GOT3 (cell line): Measurements from ENCODE around the gene HCST.
"Not testable (repeated sequence)": the region's sequence is repeated elsewhere in the genome, so short reads cannot be mapped to it uniquely, and the experiment has no call there.

ENCODE experiments used
- DNase-seq: peaks from one replicate; lab custom pipeline; 2025; ENCODE audit warnings: mixed read lengths; lab: John Stamatoyannopoulos, UW

Gene HCST, protein sequence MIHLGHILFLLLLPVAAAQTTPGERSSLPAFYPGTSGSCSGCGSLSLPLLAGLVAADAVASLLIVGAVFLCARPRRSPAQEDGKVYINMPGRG

DNA sequence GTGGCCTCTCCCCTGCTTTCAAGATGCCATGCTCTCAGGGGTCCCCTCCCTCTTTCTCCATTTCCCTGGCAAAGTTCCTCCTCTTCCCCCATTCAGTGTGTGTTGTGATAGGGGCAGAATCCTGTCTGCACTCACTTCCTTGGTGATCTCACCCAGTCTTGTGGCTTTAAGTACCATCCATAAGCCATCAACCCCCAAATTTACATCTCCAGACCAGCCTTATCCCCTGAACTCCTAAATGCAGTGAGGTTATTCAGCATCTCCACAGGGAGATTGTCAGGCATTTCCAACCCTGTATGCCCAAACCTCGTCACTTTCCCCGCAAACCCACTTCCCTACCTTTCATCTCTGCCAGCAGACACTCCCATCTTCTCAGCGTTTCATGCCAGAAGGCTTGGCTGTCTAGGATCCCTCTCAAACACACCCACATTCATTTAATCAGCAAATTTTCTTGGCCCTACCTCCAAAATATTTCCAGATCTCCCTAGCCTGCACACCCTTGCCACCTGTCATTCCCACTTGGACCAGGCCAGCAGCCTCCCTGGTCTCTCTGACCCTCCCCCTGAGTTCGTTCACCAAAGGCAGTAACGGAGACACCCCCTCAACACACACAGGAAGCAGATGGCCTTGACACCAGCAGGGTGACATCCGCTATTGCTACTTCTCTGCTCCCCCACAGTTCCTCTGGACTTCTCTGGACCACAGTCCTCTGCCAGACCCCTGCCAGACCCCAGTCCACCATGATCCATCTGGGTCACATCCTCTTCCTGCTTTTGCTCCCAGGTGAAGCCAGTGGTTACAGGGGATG is at the start of gene HCST:
HCST (plus strand) TSS at position 676 of the 808 bp plus-strand sequence; CDS start at position 741, 65 bp downstream.
- no peak for DNase-seq

DNA sequence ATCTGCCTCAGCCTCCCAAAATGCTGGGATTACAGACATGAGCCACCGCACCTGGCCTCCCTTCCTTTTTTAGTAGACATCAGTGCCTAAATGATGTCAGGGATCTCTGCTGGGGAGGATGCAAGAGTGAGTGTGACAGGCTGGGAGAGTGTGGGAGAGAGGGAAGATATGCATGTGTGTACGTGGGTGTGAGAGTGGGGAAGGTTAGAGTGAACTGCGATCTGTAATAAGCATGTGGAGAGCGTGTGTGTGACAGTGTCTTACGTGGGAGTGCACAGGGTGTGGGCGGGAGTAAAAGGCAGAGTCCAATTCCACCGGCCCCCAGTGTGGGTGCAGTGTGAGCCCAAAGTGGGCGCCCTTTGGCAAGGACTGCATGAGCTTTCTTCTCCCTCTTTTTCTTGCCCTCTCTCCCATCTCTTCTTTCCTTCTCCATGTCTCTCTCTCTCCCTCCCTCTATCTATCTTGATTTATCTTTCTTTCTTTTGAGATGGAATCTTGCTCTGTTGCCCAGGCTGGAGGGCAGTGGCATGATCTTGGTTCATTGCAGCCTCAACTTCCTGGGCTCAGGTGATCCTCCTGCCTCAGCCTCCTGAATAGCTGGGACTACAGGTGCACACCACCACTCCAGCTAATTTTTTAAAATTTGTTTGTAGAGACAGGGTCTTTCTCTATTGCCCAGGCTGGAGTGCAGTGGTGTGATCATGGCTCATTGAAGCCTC is 49.1 kb upstream of the HCST start:
- DNase-seq, result no peak

DNA sequence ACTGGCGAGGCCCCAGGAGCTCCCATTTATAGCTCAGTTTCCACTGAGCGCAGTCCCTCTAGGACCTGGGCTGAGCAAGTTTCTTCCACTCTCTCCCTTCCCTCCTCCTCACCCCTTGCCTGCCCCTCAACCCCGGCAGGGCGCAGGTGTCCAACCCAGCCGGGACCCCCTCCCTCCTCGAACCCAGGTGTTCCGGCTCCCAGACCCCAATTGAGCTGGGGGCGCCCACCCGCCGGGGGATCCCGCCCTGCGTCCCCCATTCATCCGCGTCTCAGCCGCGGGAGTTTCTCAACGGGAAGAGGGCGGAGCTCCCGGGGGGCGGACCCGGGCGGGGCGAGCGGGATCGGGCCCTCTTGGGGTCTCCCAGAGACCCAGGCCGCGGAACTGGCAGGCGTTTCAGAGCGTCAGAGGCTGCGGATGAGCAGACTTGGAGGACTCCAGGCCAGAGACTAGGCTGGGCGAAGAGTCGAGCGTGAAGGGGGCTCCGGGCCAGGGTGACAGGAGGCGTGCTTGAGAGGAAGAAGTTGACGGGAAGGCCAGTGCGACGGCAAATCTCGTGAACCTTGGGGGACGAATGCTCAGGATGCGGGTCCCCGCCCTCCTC is 45.7 kb upstream of the HCST start, which contains the start of gene KIRREL2:
KIRREL2 (plus strand) TSS at position 366 of the 604 bp plus-strand sequence; CDS start at position 575, 209 bp downstream.
- no peak for DNase-seq

DNA sequence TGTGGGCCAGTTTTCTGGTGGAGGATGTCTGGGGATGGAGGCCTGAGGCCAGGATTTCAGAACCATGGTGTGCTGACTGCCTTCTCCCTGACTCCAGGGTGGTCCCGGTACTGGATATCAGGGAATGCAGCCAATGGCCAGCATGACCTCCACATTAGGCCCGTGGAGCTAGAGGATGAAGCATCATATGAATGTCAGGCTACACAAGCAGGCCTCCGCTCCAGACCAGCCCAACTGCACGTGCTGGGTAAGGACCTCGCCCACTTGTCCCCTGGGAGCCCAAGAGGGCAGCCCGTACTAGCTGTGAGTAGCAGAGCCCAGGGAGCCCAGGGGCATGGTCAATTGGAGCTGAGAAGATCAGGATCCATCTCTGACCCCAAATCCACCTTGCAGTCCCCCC is 44.0 kb upstream of the HCST start:
- no peak for DNase-seq

DNA sequence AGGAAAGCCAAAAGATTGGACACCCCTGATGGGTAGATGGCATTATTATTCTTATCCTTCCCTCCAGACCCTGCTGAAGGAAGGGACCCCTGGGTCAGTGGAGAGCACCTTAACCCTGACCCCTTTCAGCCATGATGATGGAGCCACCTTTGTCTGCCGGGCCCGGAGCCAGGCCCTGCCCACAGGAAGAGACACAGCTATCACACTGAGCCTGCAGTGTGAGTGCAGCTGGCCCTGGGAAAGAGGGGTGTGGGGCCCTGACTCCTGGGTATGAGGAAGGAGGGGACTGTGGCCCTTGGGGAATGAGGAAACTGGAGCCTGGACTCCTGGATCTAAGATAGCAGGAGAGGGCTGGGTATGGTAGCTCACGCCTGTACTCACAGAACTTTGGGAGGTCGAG is 42.9 kb upstream of the HCST start:
- no peak for DNase-seq

DNA sequence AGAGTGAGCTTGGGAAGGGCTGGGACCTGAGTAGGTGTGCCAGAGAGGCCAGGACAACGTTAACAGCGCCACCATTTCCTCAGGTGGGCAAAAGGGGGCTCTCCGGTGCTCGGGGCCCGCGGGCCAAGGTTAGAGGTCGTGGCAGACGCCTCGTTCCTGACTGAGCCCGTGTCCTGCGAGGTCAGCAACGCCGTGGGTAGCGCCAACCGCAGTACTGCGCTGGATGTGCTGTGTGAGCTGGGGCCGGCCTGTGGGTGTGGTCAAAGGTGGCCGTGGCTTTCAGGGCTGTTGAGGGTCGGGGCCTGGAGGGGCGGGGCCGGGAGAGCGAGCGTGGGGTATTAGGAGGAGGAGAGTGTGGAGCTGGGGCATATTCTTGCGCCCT is 41.9 kb upstream of the HCST start:
- no peak for DNase-seq

DNA sequence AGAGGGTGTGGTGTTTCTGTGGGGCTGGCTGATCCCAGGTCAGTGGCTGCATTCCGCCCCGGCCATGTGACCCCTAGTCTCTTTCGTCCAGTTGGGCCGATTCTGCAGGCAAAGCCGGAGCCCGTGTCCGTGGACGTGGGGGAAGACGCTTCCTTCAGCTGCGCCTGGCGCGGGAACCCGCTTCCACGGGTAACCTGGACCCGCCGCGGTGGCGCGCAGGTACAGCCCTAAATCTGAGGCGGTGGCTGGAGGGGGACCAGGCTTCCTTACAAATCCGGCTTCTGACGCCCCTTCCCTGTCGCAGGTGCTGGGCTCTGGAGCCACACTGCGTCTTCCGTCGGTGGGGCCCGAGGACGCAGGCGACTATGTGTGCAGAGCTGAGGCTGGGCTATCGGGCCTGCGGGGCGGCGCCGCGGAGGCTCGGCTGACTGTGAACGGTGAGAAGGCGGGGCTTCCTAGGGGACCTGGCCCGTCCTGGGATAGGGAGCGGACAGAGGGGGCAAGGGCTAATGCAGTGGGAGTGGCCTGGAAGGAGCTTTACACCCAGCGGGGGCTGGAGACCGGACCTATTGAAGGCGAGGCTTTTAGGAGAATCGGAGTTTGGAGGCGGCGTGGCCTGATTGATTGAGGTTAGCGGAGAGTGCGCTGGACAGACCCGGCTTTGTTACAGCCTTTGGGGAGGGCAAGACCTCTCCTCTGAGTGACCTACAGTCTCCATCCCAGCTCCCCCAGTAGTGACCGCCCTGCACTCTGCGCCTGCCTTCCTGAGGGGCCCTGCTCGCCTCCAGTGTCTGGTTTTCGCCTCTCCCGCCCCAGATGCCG is 41.3 kb upstream of the HCST start:
- no peak for DNase-seq

DNA sequence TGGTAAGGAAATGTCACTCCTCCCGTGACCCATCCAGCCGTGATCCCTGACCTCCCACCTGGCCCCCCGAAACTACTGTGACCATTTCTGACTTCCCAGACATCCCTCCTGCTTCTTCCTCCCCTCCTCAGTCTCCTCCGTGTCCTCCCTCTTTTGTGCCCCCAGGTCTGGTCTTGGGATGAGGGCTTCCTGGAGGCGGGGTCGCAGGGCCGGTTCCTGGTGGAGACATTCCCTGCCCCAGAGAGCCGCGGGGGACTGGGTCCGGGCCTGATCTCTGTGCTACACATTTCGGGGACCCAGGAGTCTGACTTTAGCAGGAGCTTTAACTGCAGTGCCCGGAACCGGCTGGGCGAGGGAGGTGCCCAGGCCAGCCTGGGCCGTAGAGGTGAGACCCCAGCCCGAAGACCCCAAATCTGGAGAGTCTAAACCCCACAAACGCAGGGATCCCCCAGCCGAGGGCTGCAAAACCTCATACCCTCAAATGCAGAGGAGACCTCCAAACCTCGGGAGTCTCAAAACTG is 40.6 kb upstream of the HCST start:
- no peak for DNase-seq

DNA sequence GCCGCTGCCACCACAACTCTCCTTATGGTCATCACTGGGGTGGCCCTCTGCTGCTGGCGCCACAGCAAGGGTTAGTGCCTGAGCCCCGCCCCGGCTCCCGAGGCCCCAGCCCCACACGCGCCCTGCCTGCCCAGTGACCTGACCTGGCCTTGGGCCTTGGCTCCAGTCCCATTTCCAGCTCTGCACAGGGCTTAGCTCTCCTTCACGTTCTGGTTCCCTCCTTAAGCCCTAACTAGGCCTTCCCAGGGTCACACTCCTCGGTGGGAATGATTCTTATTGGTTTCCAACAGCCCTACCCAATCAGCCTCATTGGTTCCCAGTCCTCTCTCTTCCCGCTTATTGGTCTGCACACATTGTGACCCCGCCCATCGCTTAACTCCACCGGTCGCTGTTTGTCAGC is 39.8 kb upstream of the HCST start:
- DNase-seq, result no peak

DNA sequence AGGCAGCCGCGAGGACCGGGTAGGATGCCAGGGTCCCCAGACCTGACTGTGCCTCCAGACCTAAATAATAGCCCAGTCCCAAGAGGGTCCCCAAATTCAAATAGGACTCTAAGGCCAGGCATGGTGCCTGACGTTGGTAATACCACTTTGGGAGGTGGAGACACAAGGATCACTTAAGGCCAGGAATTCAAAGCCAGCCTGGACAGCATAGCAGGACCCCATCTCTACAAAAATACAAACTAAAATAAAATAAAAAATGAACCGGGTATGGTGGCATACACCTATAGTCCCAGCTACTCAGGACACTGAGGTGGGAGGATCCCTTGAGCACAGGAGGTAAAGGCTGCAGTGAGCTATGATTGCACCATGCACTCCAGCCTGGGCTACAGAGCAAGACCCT is 39.3 kb upstream of the HCST start:
- DNase-seq, result no peak

DNA sequence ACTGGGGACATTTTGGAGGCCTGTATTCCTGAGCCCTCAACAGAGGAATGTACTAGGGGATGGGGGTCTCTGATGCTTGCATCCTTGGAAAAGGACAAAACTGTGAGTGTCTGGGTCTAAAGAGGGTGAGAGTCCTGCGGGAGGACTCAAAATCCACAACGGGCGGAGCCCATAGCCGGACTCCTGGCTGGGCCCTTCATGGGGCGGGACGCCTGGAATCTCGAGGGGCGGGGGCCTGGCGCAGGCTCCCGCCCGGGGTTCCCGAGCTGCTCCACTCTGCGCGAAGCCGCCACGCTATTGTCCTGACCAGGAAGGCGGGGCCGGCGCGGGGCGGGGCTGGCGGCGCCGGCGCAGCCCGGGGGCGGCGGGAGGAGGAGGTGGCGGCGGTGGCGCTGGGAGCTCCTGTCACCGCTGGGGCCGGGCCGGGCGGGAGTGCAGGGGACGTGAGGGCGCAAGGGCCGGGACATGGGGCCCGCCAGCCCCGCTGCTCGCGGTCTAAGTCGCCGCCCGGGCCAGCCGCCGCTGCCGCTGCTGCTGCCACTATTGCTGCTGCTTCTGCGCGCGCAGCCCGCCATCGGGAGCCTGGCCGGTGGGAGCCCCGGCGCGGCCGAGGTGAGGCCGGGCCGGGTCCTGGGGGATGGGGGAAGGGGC is 34.0 kb upstream of the HCST start, which contains the start of gene APLP1:
APLP1 (plus strand) TSS at position 403 of the 651 bp plus-strand sequence; CDS start at position 466, 63 bp downstream.
- DNase-seq, result no peak

DNA sequence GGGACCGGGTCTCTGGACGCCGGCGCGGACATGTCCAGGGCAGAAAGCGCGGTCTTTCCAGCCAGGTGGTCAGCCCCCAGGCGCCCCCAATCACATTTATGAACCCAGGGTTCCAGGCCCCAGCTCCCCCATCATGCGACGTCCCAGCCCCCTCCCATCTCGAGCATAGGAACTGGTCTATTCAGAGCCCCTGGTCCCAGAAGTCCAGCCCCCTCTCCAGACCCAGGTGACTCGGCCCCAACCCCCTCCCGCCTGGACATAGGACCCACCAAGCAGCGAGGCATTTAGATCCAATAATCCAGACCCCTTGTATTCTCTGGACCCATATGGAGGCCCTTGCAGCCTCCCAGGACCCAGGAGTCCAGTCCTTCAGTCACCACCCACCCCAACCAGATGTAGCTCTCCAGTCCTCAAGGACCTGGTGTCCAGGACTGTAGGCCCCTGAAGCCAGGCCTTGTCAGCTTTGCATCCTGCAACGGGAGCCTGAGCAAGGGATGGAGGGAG is 33.5 kb upstream of the HCST start:
- no peak for DNase-seq

DNA sequence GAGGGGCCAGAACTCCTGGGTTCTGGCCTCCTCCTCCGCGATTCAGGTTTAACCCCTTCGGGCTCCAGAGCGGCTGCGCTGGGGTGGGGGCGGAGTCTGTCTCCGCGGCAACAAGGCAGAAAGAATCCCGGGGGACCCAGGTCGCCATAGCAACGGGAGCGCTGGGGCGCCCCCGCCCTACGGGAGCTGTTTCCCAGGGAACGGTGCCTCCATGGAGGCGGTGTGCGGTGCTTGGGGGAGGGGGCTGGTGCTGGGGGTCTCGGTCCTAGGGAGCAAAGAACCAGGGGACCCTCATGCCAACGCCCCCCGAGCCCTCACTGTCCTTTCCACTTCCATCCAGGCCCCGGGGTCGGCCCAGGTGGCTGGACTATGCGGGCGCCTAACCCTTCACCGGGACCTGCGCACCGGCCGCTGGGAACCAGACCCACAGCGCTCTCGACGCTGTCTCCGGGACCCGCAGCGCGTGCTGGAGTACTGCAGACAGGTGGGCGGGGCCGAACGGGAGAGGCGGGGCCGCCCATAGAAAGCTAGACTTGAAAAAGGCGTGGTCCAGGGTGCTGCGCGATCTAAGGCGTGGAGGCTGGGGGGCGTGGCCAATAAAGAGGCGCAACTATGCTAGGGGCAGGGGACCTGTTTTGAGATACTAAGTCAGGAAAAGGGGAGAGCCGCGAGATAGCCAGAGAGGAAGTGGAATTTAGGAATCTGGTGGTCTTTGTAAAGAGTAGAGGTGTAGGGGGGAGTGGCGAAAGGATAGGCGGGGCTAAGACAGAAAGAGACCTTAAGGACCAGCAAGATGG is 32.8 kb upstream of the HCST start:
- no peak for DNase-seq

DNA sequence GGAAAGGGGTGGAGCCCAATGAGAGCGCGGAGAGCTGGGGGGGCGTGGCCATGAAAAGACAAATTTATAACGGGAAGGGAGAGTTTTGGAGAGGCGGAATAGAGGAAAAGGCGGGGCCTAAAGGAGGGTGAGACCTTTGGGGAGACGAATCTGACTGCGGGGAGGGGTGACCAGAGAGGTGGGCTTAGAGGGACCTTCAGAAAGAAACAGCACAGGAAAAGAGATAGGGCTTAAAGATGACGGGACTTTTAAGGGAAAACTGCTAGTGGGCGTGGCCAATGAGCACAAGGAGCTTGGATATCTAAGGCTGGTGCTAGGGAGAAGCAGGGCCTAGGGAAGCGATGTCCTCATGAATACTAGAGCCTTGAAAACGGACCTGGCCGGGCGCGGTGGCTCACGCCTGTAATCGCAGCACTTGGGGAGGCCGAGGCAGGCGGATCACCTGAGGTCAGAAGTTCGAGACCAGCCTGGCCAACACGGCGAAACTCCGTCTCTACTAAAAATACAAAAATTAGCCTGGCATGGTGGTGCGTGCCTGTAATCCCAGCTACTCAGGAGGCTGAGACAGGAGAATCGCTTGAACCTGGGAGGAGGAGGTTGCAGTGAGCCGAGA is 32.1 kb upstream of the HCST start:
- not testable (repeated sequence) for DNase-seq

DNA sequence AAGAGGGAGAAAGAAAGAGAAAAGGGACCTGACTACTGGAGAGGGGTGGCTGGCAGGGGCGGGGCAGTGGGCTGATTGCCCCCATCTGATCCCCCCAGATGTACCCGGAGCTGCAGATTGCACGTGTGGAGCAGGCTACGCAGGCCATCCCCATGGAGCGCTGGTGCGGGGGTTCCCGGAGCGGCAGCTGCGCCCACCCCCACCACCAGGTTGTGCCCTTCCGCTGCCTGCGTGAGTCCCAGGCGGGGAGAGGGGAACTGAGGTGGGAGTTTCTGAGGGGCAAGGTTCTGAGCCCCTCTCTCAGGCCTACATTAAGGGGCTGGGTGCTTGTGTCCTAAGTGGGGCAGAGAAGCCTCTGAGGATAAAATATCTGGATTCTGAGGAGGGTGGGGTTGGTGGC is 31.5 kb upstream of the HCST start:
- DNase-seq, result no peak

DNA sequence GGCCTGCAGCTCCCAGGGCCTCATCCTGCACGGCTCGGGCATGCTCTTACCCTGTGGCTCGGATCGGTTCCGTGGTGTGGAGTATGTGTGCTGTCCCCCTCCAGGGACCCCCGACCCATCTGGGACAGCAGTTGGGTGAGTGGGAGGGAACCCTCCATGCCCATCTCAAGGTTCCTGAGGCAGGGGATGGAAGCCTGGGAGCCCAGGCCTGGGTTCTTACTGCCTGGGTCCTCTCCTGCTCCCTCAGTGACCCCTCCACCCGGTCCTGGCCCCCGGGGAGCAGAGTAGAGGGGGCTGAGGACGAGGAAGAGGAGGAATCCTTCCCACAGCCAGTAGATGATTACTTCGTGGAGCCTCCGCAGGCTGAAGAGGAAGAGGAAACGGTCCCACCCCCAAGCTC is 30.7 kb upstream of the HCST start:
- no peak for DNase-seq

DNA sequence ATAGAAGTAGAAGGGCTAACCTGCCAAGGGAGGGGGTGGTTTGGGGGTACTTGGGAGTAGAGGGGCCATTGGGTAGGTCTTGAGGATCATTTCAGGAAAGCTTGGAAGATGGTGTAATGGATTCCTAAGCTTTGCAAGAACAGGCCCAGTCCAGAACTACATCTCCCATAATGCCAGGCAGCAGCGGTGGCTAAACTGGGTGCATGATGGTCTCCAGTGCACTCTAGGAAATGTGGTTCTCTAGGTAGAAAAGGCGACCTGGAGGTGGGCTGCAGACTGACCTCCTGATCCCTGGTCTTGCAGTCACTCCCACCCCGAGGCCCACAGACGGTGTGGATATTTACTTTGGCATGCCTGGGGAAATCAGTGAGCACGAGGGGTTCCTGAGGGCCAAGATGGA is 30.1 kb upstream of the HCST start:
- no peak for DNase-seq

DNA sequence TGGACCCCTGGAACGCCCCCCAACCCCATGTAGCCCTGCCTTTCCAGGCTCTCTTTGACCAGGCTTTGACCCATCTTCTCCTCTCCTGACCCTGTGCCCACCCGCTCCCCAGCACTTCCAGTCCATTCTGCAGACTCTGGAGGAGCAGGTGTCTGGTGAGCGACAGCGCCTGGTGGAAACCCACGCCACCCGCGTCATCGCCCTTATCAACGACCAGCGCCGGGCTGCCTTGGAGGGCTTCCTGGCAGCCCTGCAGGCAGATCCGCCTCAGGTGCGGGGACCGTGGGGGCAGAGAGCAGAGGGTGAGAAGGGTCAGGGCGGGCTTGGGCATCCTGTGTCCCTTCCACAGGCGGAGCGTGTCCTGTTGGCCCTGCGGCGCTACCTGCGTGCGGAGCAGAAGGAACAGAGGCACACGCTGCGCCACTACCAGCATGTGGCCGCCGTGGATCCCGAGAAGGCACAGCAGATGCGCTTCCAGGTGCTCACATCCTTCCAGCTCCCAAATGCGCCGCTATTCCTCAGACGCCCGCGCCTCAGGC is 27.9 kb upstream of the HCST start:
- no peak for DNase-seq

DNA sequence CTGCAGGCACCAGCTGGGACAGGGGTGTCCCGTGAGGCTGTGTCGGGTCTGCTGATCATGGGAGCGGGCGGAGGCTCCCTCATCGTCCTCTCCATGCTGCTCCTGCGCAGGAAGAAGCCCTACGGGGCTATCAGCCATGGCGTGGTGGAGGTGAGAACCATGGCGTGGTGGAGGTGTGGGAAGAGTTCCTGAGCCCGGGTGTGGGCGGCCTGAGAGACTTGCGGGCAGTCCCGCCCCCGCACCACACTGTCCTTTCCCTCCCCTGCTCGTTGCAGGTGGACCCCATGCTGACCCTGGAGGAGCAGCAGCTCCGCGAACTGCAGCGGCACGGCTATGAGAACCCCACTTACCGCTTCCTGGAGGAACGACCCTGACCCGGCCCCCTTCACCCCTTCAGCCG is 23.3 kb upstream of the HCST start:
- no peak for DNase-seq
